ENCODE results near the gene COQ8A. TPM values are rescaled to one million over a fixed set of nuclear protein-coding genes. Genes with fewer than 3 reads are reported as not detected.

The COQ8A gene
- total and polyA plus RNA-seq, 2 experiments from 2014 or later, result 45.1 to 59.7 TPM

DNA sequence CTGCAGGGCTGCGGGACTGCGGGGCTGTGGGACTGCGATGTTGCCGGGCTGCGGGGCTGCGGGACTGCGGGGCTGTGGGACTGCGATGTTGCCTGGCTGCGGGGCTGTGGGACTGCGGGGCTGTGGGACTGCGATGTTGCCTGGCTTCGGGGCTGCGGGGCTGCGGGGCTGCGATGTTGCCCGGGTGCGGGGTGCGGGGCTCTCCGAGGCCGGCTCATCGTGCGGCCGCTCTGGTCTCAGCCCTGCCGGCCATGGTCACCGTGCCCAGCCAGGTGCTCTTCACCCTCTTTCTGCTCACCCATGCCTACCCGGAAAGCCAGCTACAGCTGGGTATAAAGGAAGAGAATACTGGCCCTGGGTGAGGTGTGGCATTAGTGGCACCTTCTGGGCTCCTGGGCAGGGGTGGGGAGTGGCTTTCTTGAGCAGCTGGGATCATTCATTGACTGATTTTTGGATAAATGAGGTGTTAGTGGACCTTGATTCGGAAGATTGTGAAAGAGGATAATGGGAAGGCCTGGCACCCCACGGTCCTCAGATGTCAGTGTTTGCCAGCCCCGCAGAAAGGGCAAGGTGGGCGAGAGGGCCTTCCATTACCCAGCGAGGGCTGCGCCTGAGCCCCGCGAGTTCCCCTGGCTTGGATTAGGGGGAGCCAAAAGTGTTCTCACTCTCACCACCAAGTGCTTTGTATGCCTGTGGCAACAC, 36.3 kb downstream of the COQ8A start:
- no peaks in the 10 kb centered on the region for H3K9me3 ChIP-seq (ENCODE audit: low read depth)
- TF ChIP-seq, protein P1, sequence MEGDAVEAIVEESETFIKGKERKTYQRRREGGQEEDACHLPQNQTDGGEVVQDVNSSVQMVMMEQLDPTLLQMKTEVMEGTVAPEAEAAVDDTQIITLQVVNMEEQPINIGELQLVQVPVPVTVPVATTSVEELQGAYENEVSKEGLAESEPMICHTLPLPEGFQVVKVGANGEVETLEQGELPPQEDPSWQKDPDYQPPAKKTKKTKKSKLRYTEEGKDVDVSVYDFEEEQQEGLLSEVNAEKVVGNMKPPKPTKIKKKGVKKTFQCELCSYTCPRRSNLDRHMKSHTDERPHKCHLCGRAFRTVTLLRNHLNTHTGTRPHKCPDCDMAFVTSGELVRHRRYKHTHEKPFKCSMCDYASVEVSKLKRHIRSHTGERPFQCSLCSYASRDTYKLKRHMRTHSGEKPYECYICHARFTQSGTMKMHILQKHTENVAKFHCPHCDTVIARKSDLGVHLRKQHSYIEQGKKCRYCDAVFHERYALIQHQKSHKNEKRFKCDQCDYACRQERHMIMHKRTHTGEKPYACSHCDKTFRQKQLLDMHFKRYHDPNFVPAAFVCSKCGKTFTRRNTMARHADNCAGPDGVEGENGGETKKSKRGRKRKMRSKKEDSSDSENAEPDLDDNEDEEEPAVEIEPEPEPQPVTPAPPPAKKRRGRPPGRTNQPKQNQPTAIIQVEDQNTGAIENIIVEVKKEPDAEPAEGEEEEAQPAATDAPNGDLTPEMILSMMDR (IDR thresholded peaks at IDR 0.05; ENCODE audit: low read depth, low read length), result no peak
- no peak overlapping the region for H3K27ac ChIP-seq
- H3K27me3 ChIP-seq, result no peaks in the 10 kb centered on the region
- no peak overlapping the region for H3K4me3 ChIP-seq
- no peak for DNase-seq (ENCODE audit: low read depth in 1 of 2, low spot score in 1 of 2)
- peaks cover 37% of the 10 kb centered on the region for H3K4me1 ChIP-seq (ENCODE audit: low read depth)
- H3K36me3 ChIP-seq, result no peaks in the 10 kb centered on the region

DNA sequence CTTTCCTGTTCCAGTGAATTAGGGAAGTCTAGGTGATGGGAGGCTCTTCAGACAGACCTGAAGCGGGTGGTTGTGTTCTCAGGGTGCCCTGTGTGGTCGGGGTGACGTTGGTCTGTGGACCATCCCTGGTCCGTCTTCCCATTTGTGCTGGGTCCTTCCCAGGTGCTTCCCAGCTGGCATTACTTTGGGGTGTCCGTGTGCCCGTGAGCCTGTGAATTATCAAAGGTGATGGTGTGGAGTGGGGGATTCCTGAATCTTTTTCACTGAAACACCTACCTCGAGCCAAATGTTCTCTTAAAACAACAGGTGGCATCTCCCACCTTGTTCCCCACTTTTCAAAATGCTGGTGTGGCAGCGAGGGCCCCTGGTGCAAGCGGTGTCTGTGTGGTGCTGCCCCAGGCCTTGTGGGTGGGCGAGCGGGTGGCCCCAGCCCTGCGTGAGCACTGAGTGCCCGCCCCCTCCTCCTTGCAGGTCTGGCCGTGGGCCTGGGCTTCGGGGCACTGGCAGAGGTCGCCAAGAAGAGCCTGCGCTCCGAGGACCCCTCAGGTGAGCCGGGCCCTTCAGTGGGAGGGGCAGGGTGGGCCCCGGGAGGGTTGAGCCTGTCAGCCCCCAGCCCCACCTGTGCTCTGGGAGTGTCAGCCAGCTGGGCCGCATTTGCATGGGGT, 37.0 kb downstream of the COQ8A start:
- H3K36me3 ChIP-seq, result no peaks in the 10 kb centered on the region
- H3K9me3 ChIP-seq (ENCODE audit: low read depth), result no peaks in the 10 kb centered on the region
- no peak overlapping the region for H3K27ac ChIP-seq
- no peak for DNase-seq (ENCODE audit: low read depth in 1 of 2, low spot score in 1 of 2)
- no peak overlapping the region for H3K4me3 ChIP-seq
- peaks cover 37% of the 10 kb centered on the region for H3K4me1 ChIP-seq (ENCODE audit: low read depth)
- H3K27me3 ChIP-seq, result no peaks in the 10 kb centered on the region
- TF ChIP-seq, protein P1 (IDR thresholded peaks at IDR 0.05; ENCODE audit: low read depth, low read length), result no peak

GRCh38 chr1:226977643-226978431, 37.7 kb downstream of the COQ8A start:
- TF ChIP-seq, protein P1 (IDR thresholded peaks at IDR 0.05; ENCODE audit: low read depth, low read length), result no peak
- peaks cover 37% of the 10 kb centered on the region for H3K4me1 ChIP-seq (ENCODE audit: low read depth)
- H3K4me3 ChIP-seq, result no peak overlapping the region
- H3K9me3 ChIP-seq (ENCODE audit: low read depth), result no peaks in the 10 kb centered on the region
- no peak for DNase-seq (ENCODE audit: low read depth in 1 of 2, low spot score in 1 of 2)
- no peaks in the 10 kb centered on the region for H3K27me3 ChIP-seq
- H3K27ac ChIP-seq, result no peak overlapping the region
- no peaks in the 10 kb centered on the region for H3K36me3 ChIP-seq

GRCh38 chr1:226978432-226979114, 38.5 kb downstream of the COQ8A start:
- Histone ChIP-seq H3K36me3 (no peaks in the 10 kb centered on the region), H3K27ac (peak overlapping the region; percentile 93), H3K4me1 (ENCODE audit: low read depth) (peaks cover 34% of the 10 kb centered on the region), H3K4me3 (no peak overlapping the region), H3K9me3 (ENCODE audit: low read depth) (no peaks in the 10 kb centered on the region), H3K27me3 (no peaks in the 10 kb centered on the region)
- TF ChIP-seq, protein P1 (IDR thresholded peaks at IDR 0.05; ENCODE audit: low read depth, low read length), result no peak
- no peak for DNase-seq (ENCODE audit: low read depth in 1 of 2, low spot score in 1 of 2)

DNA sequence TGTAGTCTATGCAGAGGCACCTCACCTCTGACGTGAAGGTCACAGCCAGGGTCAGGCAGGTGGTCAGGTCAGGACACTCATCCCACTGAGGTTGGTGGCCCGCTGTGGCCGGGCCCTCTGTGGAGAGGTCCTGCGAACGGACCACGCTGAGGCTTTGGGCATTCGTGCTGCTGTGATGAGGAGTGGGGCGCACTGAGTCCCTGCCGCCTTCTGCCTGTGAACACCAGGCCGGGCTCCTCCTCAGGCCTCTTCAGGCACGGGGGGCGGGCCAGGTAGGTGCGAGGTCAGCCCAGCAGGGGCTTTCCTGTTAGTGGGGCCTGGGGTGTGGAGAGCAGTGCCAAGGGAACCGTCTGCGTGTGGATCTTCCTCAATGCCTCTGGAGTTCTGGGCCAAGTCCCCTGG, 39.0 kb downstream of the COQ8A start:
- Histone ChIP-seq H3K36me3 (no peaks in the 10 kb centered on the region), H3K4me3 (no peak overlapping the region), H3K4me1 (ENCODE audit: low read depth) (peaks cover 30% of the 10 kb centered on the region), H3K9me3 (ENCODE audit: low read depth) (no peaks in the 10 kb centered on the region), H3K27me3 (no peaks in the 10 kb centered on the region), H3K27ac (peak overlapping the region; percentile 93)
- no peak for DNase-seq (ENCODE audit: low read depth in 1 of 2, low spot score in 1 of 2)
- TF ChIP-seq, protein P1 (IDR thresholded peaks at IDR 0.05; ENCODE audit: low read depth, low read length), result no peak

Data from cardiac muscle cell (in vitro differentiated cells and primary cell).